GM12878 (cell line): Measurements from ENCODE around the gene SLAMF1. TPM values are rescaled to one million over a fixed set of nuclear protein-coding genes. Genes with fewer than 3 reads are reported as not detected.

ENCODE experiments used
- ATAC-seq: fragments of 200-7000 bp; cut with Tn5 transposase; 3 replicates; pipeline ENCODE4 v1.9.1; 2020; ENCODE audit warnings: mild to moderate bottlenecking, moderate library complexity
- BruUV-seq: library from RNA; stranded (reverse); fragments of 400-500 nt; replicated peaks from 2 replicates; lab custom pipeline; 2021; lab: Mats Ljungman, UMichigan
- CTCF ChIA-PET: fragments of 300-600 bp; sonication (Branson Sonifier 250); formaldehyde crosslinking; extraction: SDS; loops from one replicate; lab custom pipeline; 2021; ENCODE audit warnings: inconsistent platforms; lab: Yijun Ruan, JAX
- POLR2A ChIA-PET: fragments of 350-600 bp; formaldehyde crosslinking; extraction: SDS; loops from one replicate; lab custom pipeline; 2021; ENCODE audit warnings: inconsistent platforms; lab: Charles Lee
- RAD21 ChIA-PET: fragments of 300-600 bp; sonication (Branson Sonifier 250); formaldehyde crosslinking; loops from one replicate; lab custom pipeline; 2023; ENCODE audit warnings: antibody characterized with exemption; ENCODE audit not compliant: unreplicated experiment; lab: Charles Lee
- SMC1A ChIA-PET: fragments of 300-600 bp; sonication (Branson Sonifier 250); formaldehyde crosslinking; loops from one replicate; lab custom pipeline; 2023; ENCODE audit not compliant: unreplicated experiment, uncharacterized antibody; lab: Charles Lee
- DNase-seq: peaks from one replicate; pipeline ENCODE4 v3.0.0-alpha.2; 2011; ENCODE audit warnings: low read depth, low spot score
- FAIRE-seq: peaks from 3 replicates; lab custom pipeline; 2011; peaks lifted over from hg19 to GRCh38; lab: Jason Lieb, UNC
- H2AFZ ChIP-seq: 2 replicates; pipeline ENCODE4 v1.6.0; 2011; ENCODE audit warnings: low read depth, low read length, control low read depth; ENCODE audit not compliant: control insufficient read depth
- H3K27ac ChIP-seq: 2 replicates; pipeline ENCODE4 v1.5.1; 2011; ENCODE audit warnings: control low read depth; ENCODE audit not compliant: control insufficient read depth, insufficient read depth
- H3K27me3 ChIP-seq, 2 experiments: replicated peaks in 1 of 2; 2 replicates each; pipeline versions ENCODE4 v1.6.0 to v1.6.1; 2011; ENCODE audit warnings: low read length in 1 of 2; ENCODE audit not compliant: control insufficient read depth in 2 of 2, insufficient read depth in 2 of 2
- H3K36me3 ChIP-seq, 2 experiments: 2 replicates each; pipeline ENCODE4 v1.5.1; 2011; ENCODE audit warnings: low read length in 1 of 2; ENCODE audit not compliant: control insufficient read depth in 2 of 2, insufficient read depth in 2 of 2
- H3K4me1 ChIP-seq: 2 replicates; pipeline ENCODE4 v1.6.1; 2011; ENCODE audit warnings: mild to moderate bottlenecking, low read length, moderate library complexity, mixed read lengths; ENCODE audit not compliant: control insufficient read depth, insufficient read depth
- H3K4me2 ChIP-seq: 2 replicates; pipeline ENCODE4 v1.6.0; 2011; ENCODE audit warnings: control low read depth; ENCODE audit not compliant: control insufficient read depth, insufficient read depth
- H3K4me3 ChIP-seq: fragments of 200-600 bp; sonication (generic); 2 replicates; pipeline ENCODE4 v1.5.1; 2016
- H3K79me2 ChIP-seq: 2 replicates; pipeline ENCODE4 v1.6.0; 2011; ENCODE audit warnings: low read length; ENCODE audit not compliant: control insufficient read depth, insufficient read depth
- H3K9ac ChIP-seq: 2 replicates; pipeline ENCODE4 v1.8.0; 2011; ENCODE audit warnings: low read length, control low read depth, mixed read lengths; ENCODE audit not compliant: control insufficient read depth, insufficient read depth
- H3K9me3 ChIP-seq: replicated peaks from 3 replicates; pipeline ENCODE4 v1.5.1; 2011; ENCODE audit warnings: mild to moderate bottlenecking, low read length; ENCODE audit not compliant: control insufficient read depth, insufficient read depth
- H4K20me1 ChIP-seq: 2 replicates; pipeline ENCODE4 v1.6.0; 2011; ENCODE audit not compliant: control insufficient read depth, insufficient read depth
- BCL11A ChIP-seq: IDR thresholded peaks from 2 replicates; pipeline ENCODE4 v1.6.1; 2011; ENCODE audit warnings: low read depth, low read length
- BCL3 ChIP-seq: IDR thresholded peaks from 2 replicates; pipeline ENCODE4 v1.6.1; 2011; ENCODE audit warnings: borderline replicate concordance, low read depth, mild to moderate bottlenecking, moderate library complexity, low read length; ENCODE audit not compliant: insufficient read depth, poor library complexity, severe bottlenecking
- CEBPB ChIP-seq, 2 experiments: fragments of 150-350 bp in 1 of 2; IDR thresholded peaks; 2 replicates each; pipeline ENCODE4 v1.6.1; 2012 to 2014; ENCODE audit warnings: low read depth in 2 of 2, low read length in 2 of 2, borderline replicate concordance in 1 of 2, inconsistent platforms in 1 of 2
- HDAC2 ChIP-seq: fragments of 200-600 bp; sonication (generic); IDR thresholded peaks from 2 replicates; pipeline ENCODE4 v1.6.1; 2017
- IKZF1 ChIP-seq: fragments of 450-650 bp; conservative IDR thresholded peaks from 2 replicates; pipeline ENCODE4 v1.6.1; 2017; ENCODE audit warnings: antibody characterized with exemption, mild to moderate bottlenecking
- IRF3 ChIP-seq: fragments of 450-650 bp; IDR thresholded peaks from 2 replicates; pipeline ENCODE4 v1.6.1; 2014; ENCODE audit warnings: mild to moderate bottlenecking
- KAT2A ChIP-seq: conservative IDR thresholded peaks from 2 replicates; pipeline ENCODE4 v1.6.1; 2011; ENCODE audit warnings: low read depth, low read length; ENCODE audit not compliant: control insufficient read depth
- NFIC ChIP-seq: IDR thresholded peaks from 2 replicates; pipeline ENCODE4 v1.6.1; 2012; ENCODE audit warnings: low read depth, mild to moderate bottlenecking, inconsistent platforms, low read length, moderate library complexity
- NFXL1 ChIP-seq: fragments of 450-650 bp; IDR thresholded peaks from 2 replicates; pipeline ENCODE4 v1.6.1; 2017; ENCODE audit warnings: antibody characterized with exemption, mild to moderate bottlenecking, borderline replicate concordance
- NFYB ChIP-seq: IDR thresholded peaks from 2 replicates; pipeline ENCODE4 v1.6.1; 2011; ENCODE audit warnings: low read depth, mild to moderate bottlenecking, low read length, improper control_type of control experiment, moderate library complexity; ENCODE audit not compliant: insufficient read depth
- NRF1 ChIP-seq: conservative IDR thresholded peaks from 2 replicates; pipeline ENCODE4 v1.6.1; 2011; ENCODE audit warnings: mild to moderate bottlenecking, low read depth, low read length, improper control_type of control experiment
- POLR2AphosphoS2 ChIP-seq: IDR thresholded peaks from 2 replicates; pipeline ENCODE4 v1.6.1; 2011; ENCODE audit warnings: low read depth, mild to moderate bottlenecking, low read length, improper control_type of control experiment, moderate library complexity
- POLR2AphosphoS5 ChIP-seq: IDR thresholded peaks from 2 replicates; pipeline ENCODE4 v1.6.1; 2011; ENCODE audit warnings: mild to moderate bottlenecking, low read length, inconsistent platforms
- POU2F2 ChIP-seq: IDR thresholded peaks from 3 replicates; pipeline ENCODE4 v1.6.1; 2011; ENCODE audit warnings: low read depth, mild to moderate bottlenecking, low read length, borderline replicate concordance
- RUNX3 ChIP-seq: IDR thresholded peaks from 2 replicates; pipeline ENCODE4 v1.6.1; 2012; ENCODE audit warnings: low read length, inconsistent platforms
- SMARCA5 ChIP-seq: fragments of 450-650 bp; IDR thresholded peaks from 2 replicates; pipeline ENCODE4 v1.6.1; 2017; ENCODE audit warnings: mild to moderate bottlenecking
- ZBED1 ChIP-seq: IDR thresholded peaks from 2 replicates; pipeline ENCODE4 v1.6.1; 2016; ENCODE audit warnings: borderline replicate concordance
- ZNF384 ChIP-seq: IDR thresholded peaks from 2 replicates; pipeline ENCODE4 v1.6.1; 2012; ENCODE audit warnings: low read depth, mild to moderate bottlenecking, low read length, improper control_type of control experiment, borderline replicate concordance
- ZZZ3 ChIP-seq: IDR thresholded peaks from 2 replicates; pipeline ENCODE4 v1.6.1; 2011; ENCODE audit warnings: low read depth; ENCODE audit not compliant: control insufficient read depth, insufficient read length
- WGBS: methylation state at CpG from one replicate; pipeline ENCODE4 v1.1.6; 2016; ENCODE audit warnings: low lambda C conversion rate; ENCODE audit not compliant: insufficient replicate concordance, insufficient coverage; ENCODE audit errors: missing lambda C conversion rate; 5-methylcytosine and 5-hydroxymethylcytosine counted together
- in situ Hi-C: fragments of 300-500 bp; cut with MboI; formaldehyde crosslinking; loops from 9 replicates; pipeline ENCODE4 v1.14.3; 2018; ENCODE audit warnings: mixed read lengths
- intact Hi-C: fragments of 100-400 bp; cut with micrococcal nuclease; formaldehyde crosslinking; loops from one replicate; pipeline ENCODE4 v1.14.2; 2022; ENCODE audit not compliant: unreplicated experiment
- polyA plus RNA-seq, 11 experiments: library from polyadenylated mRNA; depleted of rRNA in 4 of 11; unstranded in 6 of 11; stranded (reverse) in 5 of 11; fragments of >200 nt; fragmentation: Nextera tagmentation in 4 of 11; fragmentation: Illumina TruSeq in 1 of 11; extraction: Ambion mirVana in 4 of 11; extraction: Trizol in 1 of 11; gene quantifications; 1 replicate in 1 of 11; 2 replicates in 10 of 11; pipeline versions ENCODE4 v1.2.1 to v1.2.3, GENCODE V29; 2011 to 2016; ENCODE audit warnings: inconsistent platforms in 2 of 11, missing spikeins in 2 of 11, low read depth in 1 of 11
- total RNA-seq, 4 experiments: library from RNA; depleted of rRNA in 3 of 4; stranded (reverse); fragments of >200 nt in 3 of 4; fragmentation: Illumina TruSeq in 1 of 4; extraction: Trizol in 1 of 4; gene quantifications; 2 replicates each; pipeline versions ENCODE4 v1.2.1 to v1.2.3, GENCODE V29; 2013 to 2021

Gene SLAMF1
- total and polyA plus RNA-seq, 10 of the 15 experiments (the other 5 are each of a cell fraction or from before 2014, with no cell fraction given): 87.3 to 260 (median 131) TPM

GRCh38 chr1:160685266-160685665 is 38.4 kb upstream of the SLAMF1 start (continued):
- TF ChIP-seq IKZF1: no peak

GRCh38 chr1:160682983-160683865 is 36.4 kb upstream of the SLAMF1 start:
- Histone ChIP-seq H3K9me3 (no peaks in the 10 kb centered on the region; the same call in 2 of the 3 replicates), H3K9ac (no peak overlapping the region), H2AFZ (no peak overlapping the region), H3K27ac (peak overlapping the region; percentile 62), H3K27me3 (no peaks in the 10 kb centered on the region), H3K79me2 (peaks cover 60% of the 10 kb centered on the region), H3K4me3 (peak overlapping the region; percentile 21), H3K36me3 (peaks cover 40 to 69% of the 10 kb centered on the region in 2 experiments), H3K4me1 (peaks cover 33% of the 10 kb centered on the region), H4K20me1 (peaks cover 3% of the 10 kb centered on the region), H3K4me2 (peak overlapping the region; percentile 52)
- ATAC-seq (peak; percentile 10; the same call in 2 of the 3 replicates), FAIRE-seq (no peak), DNase-seq (no peak)
- intact Hi-C loops (loop anchor here (2.0 kb wide), 1 partner anchor 268 kb away; no protein-coding TSS in a partner anchor), in situ Hi-C loops (loop anchor here (5.0 kb wide), 2 partner anchors 84 to 269 kb away; partner anchors contain the start of gene ITLN2)
- CTCF ChIA-PET: interaction anchor here (0.7 to 9.8 kb wide), 20 partner anchors 9 to 269 kb away, joined by 3 to 95 read pairs (median 4); partner anchors contain the start of gene ITLN2
- BruUV-seq: no TSS peak
- 28% methylated on average over 4 of the region's 4 CpGs for WGBS
- RAD21 ChIA-PET: interaction anchor here (0.8 to 3.8 kb wide), 16 partner anchors 8 to 269 kb away, joined by 3 to 28 read pairs (median 4); partner anchors contain the start of gene CD244
- SMC1A ChIA-PET: interaction anchor here (0.6 to 7.6 kb wide), 19 partner anchors 8 to 167 kb away, joined by 3 to 79 read pairs (median 5); partner anchors contain the start of gene CD48
- POLR2A ChIA-PET: interaction anchor here (0.6 to 2.2 kb wide), 14 partner anchors 10 to 169 kb away, joined by 3 to 11 read pairs (median 4); partner anchors contain the start of genes CD48 and SLAMF1
- peak; percentile 18; the same call in 1 of the 2 replicates for TF ChIP-seq NFIC
- TF ChIP-seq KAT2A: no peak
- TF ChIP-seq POLR2AphosphoS2: no peak
- TF ChIP-seq HDAC2: no peak
- TF ChIP-seq POLR2AphosphoS5: 0 out of 2 replicates have a peak, but pooled peaks have one; percentile 16
- TF ChIP-seq BCL11A: no peak
- TF ChIP-seq IRF3: no peak
- TF ChIP-seq RUNX3: peak; percentile 27; the same call in 1 of the 2 replicates
- no peak for TF ChIP-seq NRF1
- no peak for TF ChIP-seq BCL3
- peak; percentile 43; the same call in 1 of the 2 replicates for TF ChIP-seq ZNF384
- no peak for TF ChIP-seq POU2F2
- no peak for TF ChIP-seq ZZZ3
- no peak for TF ChIP-seq CEBPB (IDR thresholded peaks at IDR 0.05; ENCODE audit: borderline replicate concordance in 1 of 2, low read depth in 2 of 2, low read length in 2 of 2)
- 0 out of 2 replicates have a peak, but pooled peaks have one; percentile 9 for TF ChIP-seq ZBED1
- TF ChIP-seq NFXL1: no peak
- TF ChIP-seq NFYB: no peak
- no peak for TF ChIP-seq SMARCA5
